PFSK-1 (cell line): ENCODE measurements around the gene PBLD.

Source experiments
- FOXP2 ChIP-seq: optimal IDR thresholded peaks from 2 replicates; pipeline ENCODE3; 2011; ENCODE audit warnings: borderline replicate concordance, control low read depth, inconsistent platforms; ENCODE audit not compliant: insufficient read depth; ENCODE audit errors: extremely low read length, extremely low read depth
- POLR2AphosphoS5 ChIP-seq: IDR thresholded peaks from 2 replicates; pipeline ENCODE4 v1.6.1; 2012; ENCODE audit warnings: low read depth, mild to moderate bottlenecking, control low read depth, low read length, moderate library complexity
- REST ChIP-seq, 2 experiments: IDR thresholded peaks; 2 replicates each; pipeline versions ENCODE4 v1.6.1 to v1.8.0; 2011 to 2012; ENCODE audit warnings: low read depth in 2 of 2, low read length in 2 of 2, control low read depth in 1 of 2, inconsistent platforms in 1 of 2, mild to moderate bottlenecking in 1 of 2, moderate library complexity in 1 of 2; ENCODE audit not compliant: insufficient read depth in 1 of 2
- SIN3A ChIP-seq: IDR thresholded peaks from 2 replicates; pipeline ENCODE4 v1.6.1; 2012; ENCODE audit warnings: mild to moderate bottlenecking, low read length, moderate library complexity, borderline replicate concordance; ENCODE audit not compliant: insufficient read depth
- TAF1 ChIP-seq: IDR thresholded peaks from 2 replicates; pipeline ENCODE4 v1.6.1; 2012; ENCODE audit warnings: low read length, control low read depth, borderline replicate concordance; ENCODE audit not compliant: insufficient read depth

Gene PBLD

GRCh38 chr10:68315582-68315981, 17.1 kb downstream of the PBLD start:
- TF ChIP-seq FOXP2, result no peak
- no peak for TF ChIP-seq REST (IDR thresholded peaks at IDR 0.05; ENCODE audit: insufficient read depth in 1 of 2, low read depth in 2 of 2, low read length in 2 of 2)
- TF ChIP-seq SIN3A, result no peak
- TF ChIP-seq TAF1, result no peak
- TF ChIP-seq POLR2AphosphoS5, result no peak

GRCh38 chr10:68310531-68310930, 22.2 kb downstream of the PBLD start:
- TF ChIP-seq FOXP2 (no peak), SIN3A (no peak), REST (IDR thresholded peaks at IDR 0.05; ENCODE audit: insufficient read depth in 1 of 2, low read depth in 2 of 2, low read length in 2 of 2) (no peak), TAF1 (no peak), POLR2AphosphoS5 (no peak)

- TF ChIP-seq POLR2AphosphoS5, result no peak
- no peak for TF ChIP-seq SIN3A
- TF ChIP-seq TAF1, result no peak
- TF ChIP-seq FOXP2, result no peak
- TF ChIP-seq REST (IDR thresholded peaks at IDR 0.05; ENCODE audit: insufficient read depth in 1 of 2, low read depth in 2 of 2, low read length in 2 of 2), result no peak
Measured at GRCh38 chr10:68305854-68306253, 26.9 kb downstream of the PBLD start.

- TF ChIP-seq FOXP2, result no peak
- TF ChIP-seq REST (IDR thresholded peaks at IDR 0.05; ENCODE audit: insufficient read depth in 1 of 2, low read depth in 2 of 2, low read length in 2 of 2), result no peak
- TF ChIP-seq TAF1, result no peak
- no peak for TF ChIP-seq POLR2AphosphoS5
- no peak for TF ChIP-seq SIN3A
Measured at GRCh38 chr10:68303849-68304412, 28.8 kb downstream of the PBLD start.
